GM23248 (cell line): ENCODE data around the gene ZIC4.

Source experiments
- EZH2 ChIP-seq: fragments of 200-600 bp; sonication (generic); IDR thresholded peaks from 2 replicates; pipeline ENCODE4 v1.6.1; 2018; ENCODE audit warnings: antibody characterized with exemption, mild to moderate bottlenecking; ENCODE audit not compliant: insufficient read depth, poor library complexity, severe bottlenecking
- EZH2phosphoT487 ChIP-seq: fragments of 200-600 bp; sonication (generic); IDR thresholded peaks from 2 replicates; pipeline ENCODE4 v1.6.1; 2018; ENCODE audit warnings: antibody characterized with exemption, moderate library complexity, mild to moderate bottlenecking, low read depth; ENCODE audit not compliant: insufficient read depth

GRCh38 chr3:147400111-147400510, 6.2 kb downstream of the ZIC4 start:
- TF ChIP-seq EZH2phosphoT487: no peak
- TF ChIP-seq EZH2: no peak
